Stimulated activated CD8-positive, alpha-beta memory T cell treated with anti-CD3 and anti-CD28 coated beads, Interleukin-12 subunit alpha, Interleukin-12 subunit beta, amount 100 ng/mL, for 24 hours (primary cell): ENCODE measurements around the gene PTPRQ.

Source experiments
- DNase-seq: peaks from one replicate; pipeline ENCODE4 v3.0.0-alpha.2; 2020; ENCODE audit errors: extremely low read depth

The PTPRQ gene

DNA sequence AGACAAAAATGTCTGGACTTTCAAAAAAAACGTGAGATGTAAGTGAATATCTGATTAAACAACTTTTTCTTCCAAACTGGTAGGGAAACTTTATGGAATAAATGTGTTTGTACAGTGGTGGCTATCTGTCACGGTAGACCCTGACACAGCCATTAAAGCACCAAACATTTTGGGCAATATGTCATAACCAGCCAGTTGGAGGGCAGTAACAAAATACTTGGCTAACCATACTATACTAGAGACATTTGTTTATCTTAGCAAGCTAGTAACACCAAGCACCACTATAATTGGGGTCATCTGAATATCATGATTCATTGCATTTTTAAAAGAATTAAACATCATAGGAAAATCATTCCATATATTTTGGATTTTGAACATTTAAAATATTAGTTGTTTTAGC is 257.4 kb downstream of the PTPRQ start:
- no peak for DNase-seq

DNA sequence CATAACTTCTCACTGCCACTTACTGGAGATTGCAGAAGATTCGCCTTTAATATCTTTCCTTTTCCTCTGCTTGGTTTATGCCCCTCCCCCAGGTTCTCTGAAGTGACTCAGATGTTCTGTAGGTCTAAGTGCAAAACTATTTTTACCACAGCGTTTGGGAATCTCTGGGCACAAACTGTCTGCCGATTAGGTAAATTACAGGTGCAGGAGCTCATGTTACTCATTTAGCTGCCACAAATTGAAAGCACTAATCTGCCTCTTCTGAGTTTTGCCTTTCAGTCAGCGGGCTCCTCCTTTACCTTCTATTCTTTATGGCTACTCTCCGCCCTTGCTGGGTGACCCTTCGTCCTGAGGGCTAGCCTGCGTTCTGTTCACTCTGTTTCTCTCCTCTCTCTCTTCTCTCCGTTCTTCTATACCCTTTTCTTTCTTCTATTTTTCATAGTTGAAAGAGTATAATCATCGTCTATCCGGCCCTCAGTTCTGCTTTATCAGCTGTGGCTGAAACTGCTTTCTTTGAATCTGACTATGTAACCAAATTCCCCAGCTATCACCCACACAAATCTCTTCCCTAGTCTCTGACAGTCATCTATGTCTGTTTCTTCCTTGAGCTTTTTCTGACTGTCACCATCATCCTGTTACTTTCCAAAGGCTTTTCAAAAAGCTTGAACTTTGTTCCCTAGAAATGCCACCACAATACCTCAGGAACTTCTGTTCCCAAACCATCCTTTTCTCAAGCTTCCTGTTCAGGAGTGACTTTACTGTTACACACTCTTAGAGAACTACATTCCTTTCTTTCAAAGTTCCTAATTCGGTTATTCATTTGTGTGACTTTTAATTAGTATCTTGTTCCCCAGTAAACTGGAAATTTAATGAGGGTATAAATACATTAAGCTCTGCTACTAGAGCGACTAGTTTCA is 259.1 kb downstream of the PTPRQ start:
- no peak for DNase-seq

DNA sequence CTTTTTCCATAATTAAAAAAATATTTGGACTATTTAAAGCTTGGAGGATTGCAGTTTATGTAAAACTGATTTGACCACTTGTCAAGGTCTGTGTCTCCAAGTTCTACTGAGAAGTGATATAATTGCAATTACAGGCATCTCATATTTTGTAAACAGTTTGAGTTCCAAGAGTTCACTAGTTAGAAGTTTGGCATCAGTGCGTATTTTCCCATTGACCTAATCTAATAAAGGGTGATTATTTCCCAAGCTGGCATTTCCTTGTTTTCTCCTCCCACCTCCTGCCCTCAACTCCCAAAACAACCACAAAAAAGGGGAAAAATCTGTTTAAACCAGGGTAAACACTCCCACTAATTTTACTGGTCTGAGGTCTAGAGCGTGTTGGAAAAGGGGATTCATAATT is 260.4 kb downstream of the PTPRQ start:
- DNase-seq: no peak

DNA sequence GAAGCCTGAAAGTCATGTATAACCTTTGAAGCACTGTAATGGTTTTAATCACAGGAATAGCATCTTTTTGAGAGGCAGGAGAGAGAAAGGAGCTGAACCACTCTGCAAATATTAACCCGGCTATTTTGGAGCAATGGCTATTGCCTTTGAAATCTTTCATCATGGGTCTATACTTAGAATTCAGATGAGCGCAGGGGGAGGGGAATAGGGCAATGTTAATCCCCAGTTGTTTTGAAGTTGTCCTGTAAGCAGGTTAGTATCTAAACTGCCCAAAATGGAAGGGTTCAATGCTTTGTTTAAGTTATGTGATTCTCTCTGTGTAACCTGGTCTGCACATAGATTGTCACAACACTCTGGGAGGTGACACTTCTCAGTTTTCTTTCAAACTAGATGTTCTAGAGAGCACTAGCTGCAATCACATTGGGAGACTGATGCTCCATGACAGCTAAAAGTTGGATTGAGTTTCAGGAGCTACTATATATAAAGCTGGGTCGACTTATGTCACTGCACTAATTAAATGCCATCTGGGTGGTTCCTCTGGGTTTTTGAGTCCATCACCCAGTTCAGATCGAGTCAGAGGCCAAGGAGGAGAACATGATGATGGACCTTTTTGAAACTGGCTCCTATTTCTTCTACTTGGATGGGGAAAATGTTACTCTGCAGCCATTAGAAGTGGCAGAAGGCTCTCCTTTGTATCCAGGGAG is 263.2 kb downstream of the PTPRQ start, which contains the start of gene MYF6:
Gene MYF6, plus strand, starts transcription at position 509 of the 704 bp plus-strand sequence. Its CDS starts 86 bp downstream, at position 595.
- DNase-seq: no peak

DNA sequence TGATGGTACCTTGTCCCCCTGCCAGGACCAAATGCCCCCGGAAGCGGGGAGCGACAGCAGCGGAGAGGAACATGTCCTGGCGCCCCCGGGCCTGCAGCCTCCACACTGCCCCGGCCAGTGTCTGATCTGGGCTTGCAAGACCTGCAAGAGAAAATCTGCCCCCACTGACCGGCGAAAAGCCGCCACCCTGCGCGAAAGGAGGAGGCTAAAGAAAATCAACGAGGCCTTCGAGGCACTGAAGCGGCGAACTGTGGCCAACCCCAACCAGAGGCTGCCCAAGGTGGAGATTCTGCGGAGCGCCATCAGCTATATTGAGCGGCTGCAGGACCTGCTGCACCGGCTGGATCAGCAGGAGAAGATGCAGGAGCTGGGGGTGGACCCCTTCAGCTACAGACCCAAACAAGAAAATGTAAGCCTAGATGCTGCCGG is 263.8 kb downstream of the PTPRQ start:
- no peak for DNase-seq

DNA sequence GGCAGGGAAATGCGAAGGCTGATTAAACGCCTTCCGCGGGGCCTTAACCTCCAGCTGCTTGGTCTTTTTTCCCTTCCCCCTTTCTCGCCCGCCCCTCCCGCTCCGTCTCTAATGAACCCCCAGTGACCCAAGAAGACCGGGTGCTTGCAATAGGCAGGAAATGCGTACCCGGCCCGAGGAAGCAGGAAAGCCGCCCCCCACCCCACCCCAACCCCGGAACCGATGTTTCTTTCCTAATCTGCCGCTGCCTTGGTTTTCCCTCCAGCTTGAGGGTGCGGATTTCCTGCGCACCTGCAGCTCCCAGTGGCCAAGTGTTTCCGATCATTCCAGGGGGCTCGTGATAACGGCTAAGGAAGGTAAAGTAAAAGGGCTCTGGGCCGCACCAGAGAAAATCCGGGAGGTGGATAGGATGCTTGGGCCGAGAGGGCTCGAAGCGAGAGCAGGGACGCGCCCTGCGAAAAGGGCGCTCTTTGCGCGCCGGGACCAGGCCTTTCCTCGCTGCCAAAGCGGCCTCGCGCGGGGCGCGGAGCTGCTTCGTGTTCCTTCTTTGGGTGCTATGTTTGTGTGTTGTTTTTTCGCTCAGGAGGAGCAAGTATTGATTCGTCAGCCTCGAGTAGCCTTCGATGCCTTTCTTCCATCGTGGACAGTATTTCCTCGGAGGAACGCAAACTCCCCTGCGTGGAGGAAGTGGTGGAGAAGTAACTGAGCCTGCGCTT is 264.4 kb downstream of the PTPRQ start:
- no peak for DNase-seq

DNA sequence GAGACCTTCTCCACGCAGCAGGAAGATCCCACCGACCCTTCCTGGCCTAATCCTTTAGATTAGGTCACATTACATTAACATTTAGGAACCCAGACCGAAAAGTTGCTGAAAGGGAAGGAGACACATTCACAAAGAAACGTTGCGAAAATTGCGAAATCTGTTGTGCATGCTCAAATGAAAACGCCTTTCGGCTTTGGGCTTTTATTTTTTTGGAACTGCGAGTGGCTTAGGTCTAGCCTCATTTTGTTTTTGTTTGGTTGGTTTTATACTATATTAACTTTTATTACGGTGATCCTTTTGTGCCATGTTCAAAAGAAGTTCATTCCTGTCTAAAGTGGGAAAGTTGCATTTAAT is 264.9 kb downstream of the PTPRQ start:
- DNase-seq: no peak

DNA sequence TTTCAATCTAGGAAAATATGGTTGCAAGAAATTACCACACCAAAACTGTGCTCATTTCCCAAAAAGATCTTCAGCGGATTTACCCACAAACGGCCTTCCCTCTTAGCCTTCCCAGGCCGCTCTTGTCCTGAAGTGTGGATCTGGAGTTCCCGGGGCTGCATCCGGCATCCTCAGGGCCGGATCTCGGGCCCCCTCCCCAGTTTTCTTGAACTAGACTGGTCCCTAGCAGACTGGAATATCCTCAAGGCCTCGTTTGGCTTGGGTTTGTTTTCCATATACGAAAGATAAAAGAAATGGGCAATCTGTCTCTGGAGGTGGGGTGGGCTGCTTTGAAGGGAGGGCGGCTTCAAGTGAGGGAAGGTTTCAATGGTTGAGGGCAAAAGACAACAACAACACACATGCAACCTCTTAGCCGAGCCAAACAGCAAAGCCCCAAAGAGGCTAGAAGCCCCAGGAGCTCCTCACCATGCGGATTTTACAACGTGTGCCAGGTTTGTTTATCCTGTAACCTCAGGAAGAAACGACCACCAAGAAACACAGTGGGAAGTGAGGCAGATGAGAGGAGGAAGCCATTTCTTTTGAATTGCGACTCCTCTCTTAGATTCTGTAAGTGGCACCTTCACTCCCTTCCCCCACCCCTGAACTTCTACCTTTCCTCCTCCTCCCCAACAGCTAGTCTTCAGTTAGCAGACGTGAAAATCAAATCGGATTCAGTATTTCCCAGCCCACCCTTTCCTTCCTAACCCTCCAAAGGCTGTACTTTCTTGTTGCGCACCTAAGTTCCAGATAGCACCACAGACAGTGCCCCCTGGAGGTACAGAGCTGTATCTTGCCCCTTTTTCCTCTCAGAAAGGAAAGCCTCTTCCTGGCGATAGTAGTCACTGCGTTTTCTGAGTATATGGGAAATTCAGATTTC is 266.0 kb downstream of the PTPRQ start:
- DNase-seq: no peak

DNA sequence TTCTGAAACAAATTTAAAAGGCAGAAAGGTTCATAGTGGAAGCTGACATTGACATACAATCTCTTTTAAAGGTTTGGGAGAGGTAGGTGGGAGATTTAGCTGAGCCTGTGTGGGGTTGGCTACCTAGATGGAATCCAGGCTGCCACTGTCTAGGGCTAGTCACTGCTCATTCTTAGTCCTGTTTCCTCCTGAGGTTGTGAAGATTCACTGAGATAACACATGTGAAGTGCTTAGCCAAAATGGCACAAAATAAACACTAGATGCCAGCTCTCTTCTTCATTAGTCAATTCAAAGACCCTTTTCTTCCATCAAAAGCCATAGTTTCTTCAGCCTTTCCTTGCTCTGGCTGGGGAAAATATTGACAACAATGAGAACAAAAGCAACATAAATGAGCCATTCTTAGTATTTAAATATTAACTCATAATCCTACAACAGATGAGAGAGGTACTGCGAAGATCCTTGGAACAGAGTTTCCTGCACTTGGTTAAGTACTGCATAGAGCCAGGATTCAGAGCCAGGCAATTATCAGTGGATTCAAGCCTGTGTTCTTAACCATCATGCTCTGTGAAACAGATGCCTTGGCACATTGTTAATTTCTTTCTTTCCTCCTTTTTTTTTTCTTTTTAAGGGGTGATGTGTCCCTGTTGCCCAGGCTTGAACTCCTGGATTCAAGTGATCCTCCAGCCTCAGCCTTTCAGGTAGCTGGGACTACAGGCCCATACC is 266.9 kb downstream of the PTPRQ start:
- no peak for DNase-seq

DNA sequence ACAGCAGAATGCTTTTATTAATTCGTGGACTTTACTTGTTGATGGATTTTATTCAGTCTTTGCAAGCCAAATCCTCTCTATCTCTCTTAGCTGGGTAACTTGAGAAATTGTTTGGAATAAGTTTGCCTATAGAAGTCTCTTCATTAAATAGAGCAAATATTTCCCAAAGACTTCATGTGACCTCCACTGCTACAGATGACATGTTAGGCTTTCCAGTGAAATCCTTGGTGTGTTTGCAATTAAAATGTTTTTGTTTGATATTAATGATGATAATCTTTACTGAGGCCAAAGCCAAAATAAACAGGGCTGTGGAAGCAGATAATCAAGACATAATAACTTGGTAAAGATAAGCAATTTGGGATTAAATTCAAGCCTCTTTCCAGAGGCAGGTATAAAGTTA is 267.8 kb downstream of the PTPRQ start:
- no peak for DNase-seq

DNA sequence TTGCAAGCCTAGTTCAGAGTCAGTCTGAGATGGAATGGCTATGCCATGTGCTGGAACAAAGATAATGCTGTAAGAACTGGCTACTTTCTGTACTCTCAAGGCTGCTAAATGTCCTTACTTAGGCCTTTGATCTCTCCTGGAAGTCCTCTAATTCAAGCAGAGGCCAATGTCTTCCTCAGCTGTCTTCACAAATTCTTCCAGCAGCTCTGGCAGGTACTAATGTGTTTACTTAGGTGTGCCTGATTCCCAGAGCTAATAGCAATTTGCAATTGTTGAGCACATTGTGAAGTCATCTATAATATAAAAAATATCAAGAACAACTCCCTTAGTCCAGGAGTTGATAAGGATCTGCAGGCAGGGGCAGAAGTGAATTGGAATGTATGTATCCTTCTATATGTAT is 268.8 kb downstream of the PTPRQ start:
- no peak for DNase-seq

DNA sequence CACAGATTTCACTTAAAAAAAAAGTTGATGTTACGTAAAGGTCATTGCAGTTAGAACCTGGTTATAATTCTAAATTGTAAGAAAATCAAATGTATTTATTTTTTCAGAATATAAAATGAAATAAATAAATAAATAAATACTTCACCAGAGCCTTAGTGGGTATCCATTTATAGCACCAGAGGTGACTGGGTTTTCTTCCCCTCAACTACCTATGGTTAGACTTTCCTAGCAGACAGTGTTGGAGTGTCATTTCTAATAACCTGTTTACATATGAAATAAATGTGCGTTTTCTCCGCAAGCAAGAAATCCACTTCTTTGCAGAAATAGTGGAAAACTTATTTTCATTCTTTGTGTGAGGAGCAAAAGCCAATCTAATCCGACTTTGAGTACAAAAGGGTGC is 269.4 kb downstream of the PTPRQ start:
- no peak for DNase-seq

DNA sequence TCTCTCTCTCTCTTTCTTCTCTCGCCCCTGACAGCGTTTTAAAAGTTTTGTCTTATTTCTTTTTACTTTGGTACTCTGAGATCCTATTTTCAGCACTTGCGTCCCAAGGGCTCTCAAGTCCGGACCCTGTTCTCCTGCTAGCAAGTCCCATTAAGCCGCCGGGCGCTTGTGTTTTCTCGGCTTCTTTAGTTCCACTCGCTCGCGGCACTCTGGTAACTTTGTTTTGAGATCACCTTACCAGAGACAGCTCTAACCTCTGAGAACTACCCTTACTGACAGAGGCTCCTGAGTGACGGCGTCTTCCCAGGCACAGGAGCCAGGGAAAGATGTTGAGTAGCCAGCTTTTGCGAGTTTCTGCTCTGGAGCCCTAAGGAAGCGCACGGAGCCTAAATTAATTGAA is 270.0 kb downstream of the PTPRQ start:
- no peak for DNase-seq

DNA sequence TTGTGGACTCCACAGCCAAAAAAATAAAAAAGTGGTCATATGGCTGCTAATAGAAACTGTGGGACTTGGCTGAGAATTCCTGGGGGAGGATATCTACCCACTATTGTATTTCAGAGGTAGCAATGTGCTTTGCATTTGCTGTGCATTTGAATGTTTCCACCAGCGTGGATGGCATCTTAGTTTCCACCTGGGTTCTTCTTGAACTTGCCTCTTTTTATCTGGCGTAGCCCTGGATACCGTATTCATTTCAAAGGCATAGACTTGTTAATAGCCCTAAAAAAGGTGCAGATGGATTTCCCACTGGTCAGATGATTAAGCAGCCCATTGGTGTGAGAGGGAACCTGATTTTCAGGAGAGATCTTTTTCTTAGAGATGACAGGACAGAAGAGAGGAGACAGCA is 270.8 kb downstream of the PTPRQ start:
- no peak for DNase-seq

DNA sequence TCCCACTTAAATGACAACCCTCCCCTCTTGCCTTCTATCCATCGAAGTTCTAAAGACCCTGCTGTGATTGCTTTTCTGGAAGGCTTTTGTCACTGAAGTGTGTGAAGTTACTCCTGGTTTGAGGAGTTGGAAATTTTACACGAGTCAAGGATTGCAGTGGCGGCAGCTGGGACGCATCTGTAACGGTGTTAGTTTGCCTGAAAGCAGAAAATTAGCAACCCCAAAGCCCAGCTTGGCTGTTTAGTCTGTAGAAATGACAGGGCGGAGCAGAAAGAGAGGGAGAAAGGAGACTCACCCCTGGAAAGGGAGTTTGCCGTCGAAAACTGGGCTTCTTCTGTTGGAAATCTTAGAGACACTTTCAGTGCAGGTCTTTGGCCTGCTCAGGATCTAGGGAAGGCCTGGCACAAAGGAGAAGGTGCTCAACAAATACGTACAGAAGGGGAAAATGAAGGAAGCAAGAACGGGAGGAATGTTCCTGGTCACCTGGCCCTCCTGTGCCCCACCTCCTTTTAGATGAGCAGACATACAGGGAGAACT is 271.7 kb downstream of the PTPRQ start:
- no peak for DNase-seq

DNA sequence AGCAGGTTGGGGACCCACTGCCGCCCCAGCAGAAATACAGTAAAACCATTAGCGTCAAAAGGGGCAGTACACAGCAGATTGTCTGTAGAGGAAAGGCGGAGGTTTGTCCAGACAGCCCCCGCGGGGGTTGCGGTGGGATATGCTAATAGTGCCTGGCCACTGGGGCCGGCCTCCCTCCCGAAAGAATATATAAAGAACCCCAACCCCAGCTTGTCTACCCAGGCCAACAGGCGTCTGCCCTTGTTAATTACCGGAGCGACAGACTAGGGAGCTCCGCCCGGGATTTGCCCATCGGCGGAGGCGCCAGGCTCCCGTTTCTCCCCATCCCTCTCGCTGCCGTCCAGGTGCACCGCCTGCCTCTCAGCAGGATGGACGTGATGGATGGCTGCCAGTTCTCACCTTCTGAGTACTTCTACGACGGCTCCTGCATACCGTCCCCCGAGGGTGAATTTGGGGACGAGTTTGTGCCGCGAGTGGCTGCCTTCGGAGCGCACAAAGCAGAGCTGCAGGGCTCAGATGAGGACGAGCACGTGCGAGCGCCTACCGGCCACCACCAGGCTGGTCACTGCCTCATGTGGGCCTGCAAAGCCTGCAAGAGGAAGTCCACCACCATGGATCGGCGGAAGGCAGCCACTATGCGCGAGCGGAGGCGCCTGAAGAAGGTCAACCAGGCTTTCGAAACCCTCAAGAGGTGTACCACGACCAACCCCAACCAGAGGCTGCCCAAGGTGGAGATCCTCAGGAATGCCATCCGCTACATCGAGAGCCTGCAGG is 272.8 kb downstream of the PTPRQ start, which contains the start of gene MYF5:
Gene MYF5, plus strand, starts transcription at position 217 of the 774 bp plus-strand sequence. Its CDS starts 152 bp downstream, at position 369.
- no peak for DNase-seq

DNA sequence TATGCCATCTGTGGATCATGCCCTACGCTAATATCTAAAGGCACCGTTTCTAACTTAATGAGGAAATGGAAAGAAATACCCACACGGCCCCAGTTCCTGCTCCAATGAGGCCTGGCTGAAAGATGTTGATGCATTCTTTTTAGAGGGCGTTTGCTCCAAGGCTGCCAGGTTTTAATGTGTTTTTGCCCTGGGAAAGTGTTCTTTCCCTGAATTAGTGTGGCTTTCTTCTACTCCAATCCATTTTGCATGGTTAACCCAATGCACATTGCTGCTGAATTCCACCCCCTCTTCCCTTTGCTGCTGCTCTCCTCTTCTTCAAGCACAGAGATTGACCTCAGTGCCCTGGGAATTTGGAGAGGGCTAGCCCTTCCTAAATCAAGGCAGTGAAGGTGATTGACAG is 273.8 kb downstream of the PTPRQ start:
- no peak for DNase-seq

DNA sequence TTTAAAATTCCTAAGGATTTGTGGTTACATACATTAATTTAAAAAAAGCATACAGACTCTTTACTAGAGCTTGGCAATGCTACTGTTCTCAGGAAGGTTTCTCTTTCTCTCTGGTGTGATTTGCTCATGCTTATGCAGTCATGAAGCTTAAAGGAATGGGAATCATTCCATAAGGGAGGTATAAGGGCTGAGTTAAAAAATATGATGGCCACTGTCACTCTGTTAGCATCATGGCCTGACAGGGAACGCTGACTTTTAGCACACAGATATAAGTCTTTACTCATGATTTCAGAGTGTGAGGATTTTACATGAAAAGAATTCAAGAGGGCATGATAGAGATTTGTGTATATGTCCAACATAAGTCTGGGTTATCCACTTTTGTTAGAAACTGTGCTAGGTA is 276.5 kb downstream of the PTPRQ start:
- DNase-seq: no peak

DNA sequence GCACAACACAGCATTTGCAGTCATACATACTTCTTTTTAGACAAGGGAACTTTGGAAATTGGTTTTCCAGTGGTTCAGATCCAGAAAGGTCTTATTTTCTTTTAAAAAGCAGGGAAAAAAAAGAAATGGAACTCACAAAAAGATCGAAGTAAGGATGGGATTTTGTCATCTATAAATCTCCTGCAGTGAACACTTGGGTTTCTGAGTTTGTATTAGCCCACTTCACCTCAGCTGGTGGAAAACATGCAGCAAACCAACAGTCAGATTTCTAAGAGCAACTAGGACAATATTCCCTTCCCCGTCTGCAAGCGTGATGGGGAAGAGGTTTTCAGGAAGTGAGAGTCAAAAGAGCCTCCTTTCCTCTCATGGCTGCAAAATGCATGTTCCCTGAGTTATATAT is 277.3 kb downstream of the PTPRQ start:
- DNase-seq: no peak
